ENCODE data around the gene KANSL3. TPM values are rescaled to one million over a fixed set of nuclear protein-coding genes. Genes with fewer than 3 reads are reported as not detected.

KANSL3 gene
- total and polyA plus RNA-seq, 2 experiments from 2014 or later = 8.9 to 31.4 TPM

- H2AFZ ChIP-seq = no peak overlapping the region
- Mint-ChIP-seq H3K27me3 (ENCODE audit: insufficient read depth, low read depth, poor library complexity) (peaks cover 8% of the 10 kb centered on the region), H3K36me3 (ENCODE audit: low read depth) (peaks cover 5% of the 10 kb centered on the region), H3K27ac (no peak overlapping the region), H3K4me3 (no peak overlapping the region; the same call in 2 of the 3 replicates), H3K4me1 (no peaks in the 10 kb centered on the region), H3K9me3 (no peaks in the 10 kb centered on the region)
- no peaks in the 10 kb centered on the region for H3K79me2 ChIP-seq (replicated peaks; ENCODE audit: insufficient read depth)
- no peak overlapping the region for H3K4me3 ChIP-seq
- no peak overlapping the region for H3K4me2 ChIP-seq
- no peaks in the 10 kb centered on the region for H4K20me1 ChIP-seq (replicated peaks; ENCODE audit: insufficient read depth)
- H3K27ac ChIP-seq (ENCODE audit: low read depth) = no peak overlapping the region
- H3K9me2 ChIP-seq (ENCODE audit: insufficient read depth) = no peaks in the 10 kb centered on the region; the same call in 1 of the 2 replicates
- no peaks in the 10 kb centered on the region for H3K4me1 ChIP-seq (ENCODE audit: insufficient read depth)
- no peaks in the 10 kb centered on the region for H3K36me3 ChIP-seq (ENCODE audit: insufficient read depth)
- H3F3A ChIP-seq (replicated peaks; ENCODE audit: low read depth) = no peaks in the 10 kb centered on the region
- TF ChIP-seq ETS1 (IDR thresholded peaks at IDR 0.05) (no peak), EZH2phosphoT487 (IDR thresholded peaks at IDR 0.05; ENCODE audit: unreplicated experiment) (no peak), NANOG (IDR thresholded peaks at IDR 0.05; ENCODE audit: borderline replicate concordance) (no peak)
- no peak for DNase-seq (ENCODE audit: low spot score)
- ATAC-seq = no peak; the same call in 2 of the 3 replicates
- H3K27me3 ChIP-seq (ENCODE audit: insufficient read depth) = no peaks in the 10 kb centered on the region
Measured at GRCh38 chr2:96648306-96648930, 10.3 kb upstream of the KANSL3 start.

GRCh38 chr2:96647681-96648080, 9.6 kb upstream of the KANSL3 start:
- H3K27me3 ChIP-seq (ENCODE audit: insufficient read depth) = no peaks in the 10 kb centered on the region
- H3K36me3 Mint-ChIP-seq (ENCODE audit: low read depth) = peaks cover 5% of the 10 kb centered on the region
- H3F3A ChIP-seq (replicated peaks; ENCODE audit: low read depth) = no peaks in the 10 kb centered on the region
- H3K79me2 ChIP-seq (replicated peaks; ENCODE audit: insufficient read depth) = no peaks in the 10 kb centered on the region
- H3K27ac Mint-ChIP-seq = no peak overlapping the region
- H3K36me3 ChIP-seq (ENCODE audit: insufficient read depth) = no peaks in the 10 kb centered on the region
- peaks cover 8% of the 10 kb centered on the region for H3K27me3 Mint-ChIP-seq (ENCODE audit: insufficient read depth, low read depth, poor library complexity)
- no peak for TF ChIP-seq CTCF (conservative IDR thresholded peaks at IDR 0.05; ENCODE audit: low read depth in 2 of 2)
- TF ChIP-seq ZNF114 (CRISPR knock-in tag; IDR thresholded peaks at IDR 0.05) = no peak
- no peak for TF ChIP-seq CREB1 (CRISPR knock-in tag; IDR thresholded peaks at IDR 0.05; ENCODE audit: low read depth)
- TF ChIP-seq ZNF331 (CRISPR knock-in tag; IDR thresholded peaks at IDR 0.05; ENCODE audit: low read depth) = no peak
- TF ChIP-seq ETS1 (IDR thresholded peaks at IDR 0.05) = no peak
- no peak for TF ChIP-seq EZH2phosphoT487 (IDR thresholded peaks at IDR 0.05; ENCODE audit: unreplicated experiment)
- no peak for TF ChIP-seq EZH2 (IDR thresholded peaks at IDR 0.05; ENCODE audit: low read depth, unreplicated experiment)
- no peak for TF ChIP-seq NANOG (IDR thresholded peaks at IDR 0.05; ENCODE audit: borderline replicate concordance)
- TF ChIP-seq STAT1 (IDR thresholded peaks at IDR 0.05; ENCODE audit: unreplicated experiment) = no peak
- no peak for TF ChIP-seq POLR2AphosphoS5 (IDR thresholded peaks at IDR 0.05; ENCODE audit: low read depth)
- no peaks in the 10 kb centered on the region for H3K4me1 ChIP-seq (ENCODE audit: insufficient read depth)
- H3K9me3 Mint-ChIP-seq = no peaks in the 10 kb centered on the region
- no peak overlapping the region for H3K4me3 Mint-ChIP-seq
- peaks cover 4% of the 10 kb centered on the region; the same call in 2 of the 3 replicates for H3K4me1 Mint-ChIP-seq
- H2AFZ ChIP-seq = no peak overlapping the region
- H3K4me3 ChIP-seq = no peak overlapping the region
- DNase-seq (ENCODE audit: low spot score) = no peak
- no peaks in the 10 kb centered on the region; the same call in 1 of the 2 replicates for H3K9me2 ChIP-seq (ENCODE audit: insufficient read depth)
- H4K20me1 ChIP-seq (replicated peaks; ENCODE audit: insufficient read depth) = no peaks in the 10 kb centered on the region
- H3K4me2 ChIP-seq = no peak overlapping the region
- ATAC-seq = no peak
- no peak overlapping the region for H3K27ac ChIP-seq (ENCODE audit: low read depth)
